Measurements from ENCODE around the gene IFNA10.
"Not testable (repeated sequence)": the region's sequence is repeated elsewhere in the genome, so short reads cannot be mapped to it uniquely, and the experiment has no call there.

IFNA10 gene

GRCh38 chr9:21187487-21187886, 19.5 kb downstream of the IFNA10 start, which contains the start of gene IFNA4:
Gene IFNA4 (minus strand): TSS chr9:21187587. CDS start chr9:21187531, 56 bp downstream.
- peak; percentile 89 for FAIRE-seq

- FAIRE-seq, result not testable (repeated sequence)
Observed at GRCh38 chr9:21182810-21183736, 23.9 kb downstream of the IFNA10 start.

GRCh38 chr9:21174671-21175070, 32.3 kb downstream of the IFNA10 start:
- FAIRE-seq, result no peak

- FAIRE-seq, result no peak
Observed at GRCh38 chr9:21172156-21172555, 34.8 kb downstream of the IFNA10 start.

- FAIRE-seq, result no peak
Observed at GRCh38 chr9:21171351-21171750, 35.6 kb downstream of the IFNA10 start.

DNA sequence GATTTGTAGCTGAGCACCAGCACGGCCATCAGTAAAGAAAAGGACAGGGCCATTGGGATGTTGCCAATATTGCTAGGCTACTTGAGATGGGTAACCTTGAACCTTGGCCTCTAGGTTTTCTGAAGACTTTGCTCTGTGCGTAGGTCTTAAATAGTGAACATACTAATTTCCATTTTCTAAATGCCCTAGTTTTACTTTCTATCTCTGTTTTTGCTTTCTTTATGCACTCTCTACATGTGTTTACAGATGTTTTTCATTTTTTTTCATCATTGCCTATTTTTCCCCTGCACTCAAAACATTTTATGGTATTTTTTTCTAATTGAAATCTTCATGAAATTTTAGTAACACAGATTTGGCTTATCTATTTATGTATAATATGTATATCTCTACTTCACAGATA, 40.4 kb downstream of the IFNA10 start, which contains the start of gene IFNA21:
IFNA21 (minus strand) TSS at position 101 of the 400 bp plus-strand sequence; CDS start at position 53, 48 bp downstream.
- FAIRE-seq, result not testable (repeated sequence)

- peak; percentile 77 for FAIRE-seq
Observed at GRCh38 chr9:21165516-21165915, 41.4 kb downstream of the IFNA10 start.

GRCh38 chr9:21160178-21160577, 46.8 kb downstream of the IFNA10 start:
- no peak for FAIRE-seq

All from colon (tissue), 2 donors.